A549 (cell line): ENCODE data around the gene RAB42.

Source experiments
- MAX ChIP-seq: IDR thresholded peaks from 2 replicates; pipeline ENCODE4 v1.6.1; 2012
- SMC3 ChIP-seq: fragments of >200 bp; sonication (Bioruptor Twin); formaldehyde crosslinking; IDR thresholded peaks from 3 replicates; pipeline ENCODE4 v1.6.1; 2018; ENCODE audit warnings: inconsistent platforms
- TF ChIP-seq, protein P1 (sequence below): fragments of >200 bp; sonication (Bioruptor Twin); formaldehyde crosslinking; IDR thresholded peaks from 3 replicates; pipeline ENCODE4 v1.5.1; 2016

GRCh38 chr1:28579401-28579800 lies 12.7 kb upstream of the RAB42 start:
- TF ChIP-seq, protein P1, sequence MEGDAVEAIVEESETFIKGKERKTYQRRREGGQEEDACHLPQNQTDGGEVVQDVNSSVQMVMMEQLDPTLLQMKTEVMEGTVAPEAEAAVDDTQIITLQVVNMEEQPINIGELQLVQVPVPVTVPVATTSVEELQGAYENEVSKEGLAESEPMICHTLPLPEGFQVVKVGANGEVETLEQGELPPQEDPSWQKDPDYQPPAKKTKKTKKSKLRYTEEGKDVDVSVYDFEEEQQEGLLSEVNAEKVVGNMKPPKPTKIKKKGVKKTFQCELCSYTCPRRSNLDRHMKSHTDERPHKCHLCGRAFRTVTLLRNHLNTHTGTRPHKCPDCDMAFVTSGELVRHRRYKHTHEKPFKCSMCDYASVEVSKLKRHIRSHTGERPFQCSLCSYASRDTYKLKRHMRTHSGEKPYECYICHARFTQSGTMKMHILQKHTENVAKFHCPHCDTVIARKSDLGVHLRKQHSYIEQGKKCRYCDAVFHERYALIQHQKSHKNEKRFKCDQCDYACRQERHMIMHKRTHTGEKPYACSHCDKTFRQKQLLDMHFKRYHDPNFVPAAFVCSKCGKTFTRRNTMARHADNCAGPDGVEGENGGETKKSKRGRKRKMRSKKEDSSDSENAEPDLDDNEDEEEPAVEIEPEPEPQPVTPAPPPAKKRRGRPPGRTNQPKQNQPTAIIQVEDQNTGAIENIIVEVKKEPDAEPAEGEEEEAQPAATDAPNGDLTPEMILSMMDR = no peak
- TF ChIP-seq MAX = no peak
- no peak for TF ChIP-seq SMC3
